OCI-LY3 (cell line): ENCODE data around the gene GSTA1.
"Not testable (repeated sequence)": the region's sequence is repeated elsewhere in the genome, so short reads cannot be mapped to it uniquely, and the experiment has no call there.

ENCODE experiments used
- H2AFZ ChIP-seq: fragments of 200-600, 300-600 bp; shearing (Covaris generic); 2 replicates; pipeline ENCODE4 v1.6.0; 2014; ENCODE audit warnings: antibody characterized with exemption, low read depth, low read length
- H3K27ac ChIP-seq: fragments of 200-600, 300-600 bp; sonication (generic); 2 replicates; pipeline ENCODE4 v1.5.1; 2014; ENCODE audit warnings: mild to moderate bottlenecking, low read length, moderate library complexity, mixed read lengths
- H3K27me3 ChIP-seq: fragments of 200-600, 300-600 bp; sonication (generic); 2 replicates; pipeline ENCODE4 v1.6.1; 2014; ENCODE audit warnings: low read depth, low read length, mixed read lengths
- H3K36me3 ChIP-seq: fragments of 200-600, 300-600 bp; sonication (generic); replicated peaks from 2 replicates; pipeline ENCODE3; 2014; ENCODE audit warnings: low read depth, low read length, mixed read lengths
- H3K4me1 ChIP-seq: fragments of 300-600, 200-600 bp; sonication (generic); 2 replicates; pipeline ENCODE4 v1.6.1; 2014; ENCODE audit warnings: low read length, mixed read lengths
- H3K4me2 ChIP-seq: fragments of 200-600, 300-600 bp; sonication (generic); 2 replicates; pipeline ENCODE4 v1.6.1; 2014; ENCODE audit warnings: low read length, mixed read lengths
- H3K4me3 ChIP-seq: fragments of 300-600, 200-600 bp; sonication (generic); 2 replicates; pipeline ENCODE4 v1.5.1; 2014; ENCODE audit warnings: antibody characterized with exemption, mild to moderate bottlenecking, low read length, moderate library complexity
- H3K79me2 ChIP-seq: fragments of 300-600, 200-600 bp; shearing (Covaris generic); 2 replicates; pipeline ENCODE4 v1.6.1; 2014; ENCODE audit warnings: mild to moderate bottlenecking, low read length, mixed read lengths
- H3K9ac ChIP-seq: fragments of 300-600, 200-600 bp; shearing (Covaris generic); 2 replicates; pipeline ENCODE4 v1.6.0; 2014; ENCODE audit warnings: mild to moderate bottlenecking, low read length, moderate library complexity
- H3K9me3 ChIP-seq: fragments of 200-600, 300-600 bp; shearing (Covaris generic); 2 replicates; pipeline ENCODE4 v1.6.1; 2014; ENCODE audit warnings: low read length, mixed read lengths; ENCODE audit not compliant: insufficient read depth
- H4K20me1 ChIP-seq: fragments of 200-600, 300-600 bp; sonication (generic); 2 replicates; pipeline ENCODE4 v1.6.1; 2016; ENCODE audit warnings: low read length, mixed read lengths; ENCODE audit not compliant: insufficient read depth
- EZH2phosphoT487 ChIP-seq: fragments of 200-600 bp; shearing (Covaris generic); IDR thresholded peaks from 2 replicates; pipeline ENCODE4 v1.6.1; 2018; ENCODE audit warnings: antibody characterized with exemption, mixed run types, low read depth
- TF ChIP-seq, protein P1 (sequence below): fragments of 200-600, 300-600 bp; sonication (generic); IDR thresholded peaks from 2 replicates; pipeline ENCODE4 v1.5.1; 2014; ENCODE audit warnings: antibody characterized with exemption, low read length, low read depth

Gene GSTA1

DNA sequence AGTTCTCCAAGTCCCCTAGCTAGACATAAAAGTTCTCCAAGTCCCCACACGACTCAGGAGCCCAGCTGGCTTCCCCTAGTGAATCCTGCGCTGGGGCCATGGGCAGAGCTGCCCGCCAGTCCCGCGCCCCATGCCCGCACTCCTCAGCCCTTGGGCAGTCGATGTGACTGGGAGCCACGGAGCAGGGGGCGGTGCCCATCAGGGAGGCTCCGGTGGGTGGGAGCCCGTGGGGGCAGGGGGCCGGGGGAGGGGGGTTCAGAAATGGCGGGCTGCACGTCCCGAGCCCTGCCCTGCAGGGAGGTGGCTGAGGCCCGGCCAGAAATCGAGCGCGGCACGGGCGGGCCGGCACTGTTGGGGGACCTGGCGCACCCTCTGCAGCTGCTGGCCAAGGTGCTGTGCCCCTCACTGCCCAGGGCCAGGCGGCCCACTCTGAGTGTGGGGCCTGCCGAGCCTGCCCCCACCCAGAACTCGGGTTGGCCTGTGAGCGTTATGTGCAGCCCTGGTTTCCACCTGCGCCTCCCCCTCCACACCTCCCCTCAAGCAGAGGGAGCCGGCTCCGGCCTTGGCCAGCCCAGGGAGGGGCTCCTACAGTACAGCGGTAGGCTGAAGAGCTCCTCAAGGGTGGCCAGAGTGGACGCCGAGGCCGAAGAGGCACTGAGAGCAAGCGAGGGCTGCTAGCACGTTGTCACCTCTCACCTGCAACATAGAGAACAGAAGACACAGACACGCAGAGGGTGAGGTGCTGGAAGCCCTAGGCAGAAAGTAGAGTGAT is 25.6 kb upstream of the GSTA1 start:
- Histone ChIP-seq H3K36me3 (no peaks in the 10 kb centered on the region), H3K4me2 (no peak overlapping the region), H4K20me1 (no peaks in the 10 kb centered on the region), H3K27ac (no peak overlapping the region), H3K4me3 (no peak overlapping the region), H3K79me2 (no peaks in the 10 kb centered on the region), H3K27me3 (no peaks in the 10 kb centered on the region; the same call in 1 of the 2 replicates), H3K9ac (no peak overlapping the region), H2AFZ (no peak overlapping the region), H3K9me3 (no peaks in the 10 kb centered on the region), H3K4me1 (no peaks in the 10 kb centered on the region)
- no peak for TF ChIP-seq EZH2phosphoT487
- TF ChIP-seq, protein P1, sequence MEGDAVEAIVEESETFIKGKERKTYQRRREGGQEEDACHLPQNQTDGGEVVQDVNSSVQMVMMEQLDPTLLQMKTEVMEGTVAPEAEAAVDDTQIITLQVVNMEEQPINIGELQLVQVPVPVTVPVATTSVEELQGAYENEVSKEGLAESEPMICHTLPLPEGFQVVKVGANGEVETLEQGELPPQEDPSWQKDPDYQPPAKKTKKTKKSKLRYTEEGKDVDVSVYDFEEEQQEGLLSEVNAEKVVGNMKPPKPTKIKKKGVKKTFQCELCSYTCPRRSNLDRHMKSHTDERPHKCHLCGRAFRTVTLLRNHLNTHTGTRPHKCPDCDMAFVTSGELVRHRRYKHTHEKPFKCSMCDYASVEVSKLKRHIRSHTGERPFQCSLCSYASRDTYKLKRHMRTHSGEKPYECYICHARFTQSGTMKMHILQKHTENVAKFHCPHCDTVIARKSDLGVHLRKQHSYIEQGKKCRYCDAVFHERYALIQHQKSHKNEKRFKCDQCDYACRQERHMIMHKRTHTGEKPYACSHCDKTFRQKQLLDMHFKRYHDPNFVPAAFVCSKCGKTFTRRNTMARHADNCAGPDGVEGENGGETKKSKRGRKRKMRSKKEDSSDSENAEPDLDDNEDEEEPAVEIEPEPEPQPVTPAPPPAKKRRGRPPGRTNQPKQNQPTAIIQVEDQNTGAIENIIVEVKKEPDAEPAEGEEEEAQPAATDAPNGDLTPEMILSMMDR = no peak

DNA sequence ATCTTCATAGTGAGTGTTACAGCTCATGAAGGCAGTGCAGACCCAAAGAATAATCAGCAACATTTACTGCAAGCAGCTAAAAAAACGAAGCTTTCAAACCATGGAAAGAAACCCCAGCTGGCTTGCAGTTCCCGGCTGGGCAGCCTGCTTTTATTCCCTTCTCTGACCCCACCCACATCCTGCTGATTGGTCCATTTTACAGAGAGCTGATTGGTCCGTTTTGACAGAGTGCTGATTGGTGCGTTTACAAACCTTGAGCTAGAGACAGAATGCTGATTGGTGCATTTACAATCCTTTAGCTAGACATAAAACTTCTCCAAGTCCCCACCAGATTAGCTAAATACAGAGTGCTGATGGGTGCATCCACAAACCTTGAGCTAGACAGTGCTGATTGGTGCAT is 25.0 kb upstream of the GSTA1 start:
- H4K20me1 ChIP-seq, H3K36me3 ChIP-seq, H3K27ac ChIP-seq, H3K79me2 ChIP-seq, H3K27me3 ChIP-seq, H3K4me2 ChIP-seq, H3K9ac ChIP-seq, H3K4me3 ChIP-seq, H3K4me1 ChIP-seq, H3K9me3 ChIP-seq, H2AFZ ChIP-seq: not testable (repeated sequence)

DNA sequence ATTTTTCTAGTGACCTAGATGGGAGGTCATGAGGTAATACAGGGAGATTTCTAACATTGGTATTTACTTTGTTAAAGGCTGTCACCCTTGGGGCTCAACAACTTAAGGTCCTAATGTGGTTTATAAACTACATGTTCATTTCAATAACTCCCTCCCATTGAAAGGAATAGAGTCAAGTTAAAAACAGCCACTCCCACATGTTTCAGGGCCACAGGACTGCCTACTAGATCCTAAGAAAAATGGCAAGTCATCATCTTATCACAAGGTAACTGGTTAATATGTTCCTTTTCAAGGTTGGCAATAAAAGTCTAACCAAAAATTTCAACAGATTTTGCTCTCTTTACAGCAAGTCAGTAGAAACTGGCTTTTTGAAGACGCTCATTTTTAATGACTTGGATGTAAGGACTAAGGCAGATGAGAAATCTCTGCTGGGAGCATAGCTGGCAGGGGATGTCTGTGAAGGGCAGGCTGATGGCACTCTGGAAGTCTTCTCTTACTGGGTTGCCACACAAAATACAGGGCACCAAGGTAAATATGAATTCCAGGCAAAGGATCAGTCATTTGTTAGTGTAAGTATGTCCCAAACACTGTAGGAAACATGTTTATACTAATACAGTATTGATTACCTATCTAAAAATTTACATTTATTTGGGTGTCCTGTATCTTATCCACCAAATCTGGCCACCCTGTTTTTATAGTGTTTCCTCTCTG is 23.6 kb upstream of the GSTA1 start:
- not testable (repeated sequence) for H3K27me3 ChIP-seq, H3K79me2 ChIP-seq, H3K27ac ChIP-seq, H4K20me1 ChIP-seq, H3K9ac ChIP-seq, H3K4me1 ChIP-seq, H3K4me3 ChIP-seq, H2AFZ ChIP-seq, H3K36me3 ChIP-seq, H3K9me3 ChIP-seq, H3K4me2 ChIP-seq

DNA sequence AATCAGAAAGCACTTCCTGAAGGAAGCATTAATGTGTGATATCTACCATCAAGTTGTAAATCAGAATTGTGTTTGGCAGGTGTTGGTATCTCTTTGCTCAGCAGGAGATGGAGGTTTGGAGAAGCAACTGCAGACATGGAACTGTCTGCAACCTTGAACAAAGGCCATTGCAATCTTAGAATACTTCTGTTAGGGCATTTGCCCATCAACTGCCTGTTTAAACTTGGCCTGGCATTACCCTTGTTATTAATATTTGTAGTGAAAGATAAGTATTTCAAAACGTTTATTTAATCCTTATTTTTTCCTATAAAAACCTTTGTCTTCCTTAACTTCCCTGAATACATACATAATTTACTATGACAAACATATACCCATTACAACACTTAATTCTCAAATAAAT is 22.9 kb upstream of the GSTA1 start:
- no peak for TF ChIP-seq EZH2phosphoT487
- TF ChIP-seq, protein P1 = no peak
- no peak overlapping the region for H2AFZ ChIP-seq

DNA sequence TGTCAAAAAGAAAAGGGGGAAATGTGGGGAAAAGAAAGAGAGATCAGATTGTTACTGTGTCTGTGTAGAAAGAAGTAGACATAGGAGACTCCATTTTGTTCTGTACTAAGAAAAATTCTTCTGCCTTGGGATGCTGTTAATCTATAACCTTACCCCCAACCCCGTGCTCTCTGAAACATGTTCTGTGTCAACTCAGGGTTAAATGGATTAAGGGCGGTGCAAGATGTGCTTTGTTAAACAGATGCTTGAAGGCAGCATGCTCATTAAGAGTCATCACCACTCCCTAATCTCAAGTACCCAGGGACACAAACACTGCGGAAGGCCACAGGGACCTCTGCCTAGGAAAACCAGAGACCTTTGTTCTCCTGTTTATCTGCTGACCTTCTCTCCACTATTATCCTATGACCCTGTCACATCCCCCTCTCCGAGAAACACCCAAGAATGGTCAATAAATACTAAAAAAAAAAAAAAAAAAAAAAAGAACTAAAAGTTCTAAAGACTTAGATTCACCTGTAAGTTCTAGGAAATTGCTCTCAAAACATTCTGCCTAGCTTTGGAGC is 22.4 kb upstream of the GSTA1 start:
- H3K79me2 ChIP-seq, H3K27me3 ChIP-seq, H3K4me2 ChIP-seq, H3K9me3 ChIP-seq, H4K20me1 ChIP-seq, H3K27ac ChIP-seq, H3K4me1 ChIP-seq, H2AFZ ChIP-seq, H3K9ac ChIP-seq, H3K4me3 ChIP-seq, H3K36me3 ChIP-seq: not testable (repeated sequence)

More for the DNA sequence above, 22.9 kb upstream of the GSTA1 start:
- H3K9me3 ChIP-seq = no peaks in the 10 kb centered on the region
- no peak overlapping the region for H3K4me3 ChIP-seq
- H3K27me3 ChIP-seq = no peaks in the 10 kb centered on the region
- no peak overlapping the region for H3K27ac ChIP-seq
- no peak overlapping the region for H3K4me2 ChIP-seq
- H3K79me2 ChIP-seq = no peaks in the 10 kb centered on the region
- H4K20me1 ChIP-seq = no peaks in the 10 kb centered on the region
- H3K9ac ChIP-seq = no peak overlapping the region
- no peaks in the 10 kb centered on the region for H3K4me1 ChIP-seq
- no peaks in the 10 kb centered on the region for H3K36me3 ChIP-seq

DNA sequence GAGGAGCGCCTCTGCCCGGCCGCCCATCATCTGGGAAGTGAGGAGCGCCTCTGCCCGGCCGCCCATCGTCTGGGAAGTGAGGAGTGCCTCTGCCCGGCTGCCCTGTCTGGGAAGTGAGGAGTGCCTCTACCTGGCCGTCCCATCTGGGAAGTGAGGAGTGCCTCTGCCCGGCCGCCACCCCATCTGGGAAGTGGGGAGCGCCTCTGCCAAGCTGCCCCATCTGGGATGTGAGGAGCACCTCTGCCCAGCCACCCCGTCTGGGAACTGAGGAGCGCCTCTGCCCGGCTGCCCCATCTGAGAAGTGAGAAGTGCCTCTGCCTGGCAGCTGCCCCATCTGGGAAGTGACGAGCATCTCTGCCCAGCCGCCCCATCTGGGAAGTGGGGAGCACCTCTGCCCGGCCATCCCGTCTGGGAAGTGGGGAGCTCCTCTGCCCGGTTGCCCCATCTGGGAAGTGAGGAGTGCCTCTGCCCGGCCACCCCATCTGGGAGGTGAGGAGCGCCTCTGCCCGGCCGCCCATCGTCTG is 21.7 kb upstream of the GSTA1 start:
- H3K4me1 ChIP-seq, H3K9ac ChIP-seq, H3K4me3 ChIP-seq, H3K79me2 ChIP-seq, H3K9me3 ChIP-seq, H3K27me3 ChIP-seq, H2AFZ ChIP-seq, H3K4me2 ChIP-seq, H3K27ac ChIP-seq, H4K20me1 ChIP-seq, H3K36me3 ChIP-seq: not testable (repeated sequence)
